D341Med (cell line): ENCODE data around the gene AKR7A2.
"Not testable (repeated sequence)": the region's sequence is repeated elsewhere in the genome, so short reads cannot be mapped to it uniquely, and the experiment has no call there.

ENCODE experiments used
- DNase-seq: peaks from one replicate; pipeline ENCODE4 v3.0.0; 2012; ENCODE audit warnings: low spot score

The AKR7A2 gene

DNA sequence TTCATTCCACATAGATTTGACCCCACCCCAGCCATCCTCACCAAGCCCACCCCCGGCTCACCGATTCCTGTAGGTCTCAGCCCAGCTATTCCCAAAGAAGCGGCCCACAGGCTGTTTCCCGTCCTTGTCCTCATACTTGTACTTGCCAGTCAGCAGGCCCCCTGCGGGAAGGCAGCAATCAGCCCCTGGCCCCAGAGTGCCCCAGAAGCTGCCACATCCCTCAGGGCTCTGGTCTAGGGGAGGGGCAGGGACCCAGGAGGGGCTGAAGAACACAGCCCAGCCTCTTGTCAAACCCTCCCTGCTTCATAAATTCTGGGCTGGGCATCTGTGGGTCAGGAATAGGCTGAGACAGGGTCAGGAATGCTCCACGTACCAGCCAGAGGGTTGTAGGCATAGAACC is 5.0 kb downstream of the AKR7A2 start:
- no peak for DNase-seq

DNA sequence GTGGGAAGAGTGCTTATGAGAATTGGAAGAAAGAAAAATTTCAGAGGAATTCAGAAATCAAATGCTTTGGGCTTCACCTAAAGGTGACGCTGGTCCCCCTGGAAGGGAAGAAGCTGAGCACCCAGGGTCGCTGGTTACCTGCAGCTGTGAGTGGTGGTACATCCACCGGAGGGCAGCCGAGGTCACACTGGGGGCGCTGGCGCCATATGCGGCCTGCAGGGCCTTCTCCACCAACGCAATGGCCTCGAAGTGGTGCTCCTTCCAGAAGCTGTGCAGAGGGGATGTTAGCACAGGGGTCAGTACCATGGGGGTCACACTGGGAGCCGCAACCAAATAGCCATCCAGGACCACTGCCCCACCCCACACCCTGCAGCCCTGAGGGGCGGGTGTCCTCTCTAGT is 6.1 kb downstream of the AKR7A2 start:
- DNase-seq = no peak

DNA sequence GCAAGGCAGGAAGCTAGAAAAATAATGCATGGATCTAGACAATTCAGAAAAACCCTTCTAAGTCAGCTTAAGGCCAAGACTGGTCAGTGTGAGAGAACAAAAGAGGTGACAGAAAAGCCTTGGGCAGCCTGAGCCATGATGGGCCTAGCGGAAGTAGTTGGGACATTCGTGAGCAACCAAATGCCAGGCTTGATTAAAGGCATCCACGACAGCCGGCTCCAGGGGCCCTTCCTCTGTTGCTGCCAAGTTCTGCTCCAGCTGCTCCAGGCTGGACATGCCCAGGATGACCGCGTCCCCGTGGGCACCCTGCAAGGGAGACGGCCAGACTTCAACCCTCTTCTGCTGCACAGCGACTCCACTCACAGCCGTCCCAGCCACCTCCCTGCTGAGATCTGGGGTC is 7.9 kb downstream of the AKR7A2 start:
- DNase-seq = not testable (repeated sequence)

DNA sequence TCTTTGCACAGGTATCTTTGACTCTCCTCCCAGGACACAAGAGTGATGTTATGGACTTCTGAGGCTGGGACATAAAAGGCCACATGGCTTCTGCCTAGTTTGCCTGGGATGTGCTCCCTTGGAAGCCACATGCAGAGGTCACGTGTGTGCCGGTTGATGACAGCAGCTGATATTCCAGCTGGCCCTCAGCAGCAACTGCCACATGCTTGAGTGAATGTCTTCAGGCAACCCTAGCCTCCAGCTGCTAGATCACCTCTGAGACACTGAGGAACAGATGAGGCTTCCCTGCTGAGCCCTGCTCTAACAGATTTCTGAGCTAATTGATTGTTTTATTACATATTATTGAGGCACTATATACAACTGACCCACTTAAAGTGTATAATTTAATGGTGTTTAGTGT is 11.7 kb downstream of the AKR7A2 start:
- DNase-seq = no peak

DNA sequence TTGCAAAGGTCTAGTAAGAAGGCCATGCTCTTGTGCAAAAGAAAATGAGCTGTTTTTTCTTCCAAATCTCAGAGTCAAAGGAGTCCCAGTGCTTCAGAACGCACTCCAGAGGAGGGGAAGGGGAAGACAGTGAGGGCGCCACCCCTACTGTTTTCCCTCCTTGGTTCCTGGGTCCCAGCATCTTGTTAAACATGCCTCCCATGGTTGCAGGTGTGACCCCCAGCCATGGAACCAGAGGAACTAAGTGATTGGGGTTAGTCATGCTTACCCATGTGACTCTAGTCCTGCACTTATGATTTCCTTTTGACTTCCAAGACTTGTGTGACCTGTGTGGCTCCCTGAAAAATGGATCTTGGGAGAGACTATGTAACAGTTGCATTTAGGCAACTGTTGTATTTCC is 17.3 kb downstream of the AKR7A2 start:
- DNase-seq = no peak

DNA sequence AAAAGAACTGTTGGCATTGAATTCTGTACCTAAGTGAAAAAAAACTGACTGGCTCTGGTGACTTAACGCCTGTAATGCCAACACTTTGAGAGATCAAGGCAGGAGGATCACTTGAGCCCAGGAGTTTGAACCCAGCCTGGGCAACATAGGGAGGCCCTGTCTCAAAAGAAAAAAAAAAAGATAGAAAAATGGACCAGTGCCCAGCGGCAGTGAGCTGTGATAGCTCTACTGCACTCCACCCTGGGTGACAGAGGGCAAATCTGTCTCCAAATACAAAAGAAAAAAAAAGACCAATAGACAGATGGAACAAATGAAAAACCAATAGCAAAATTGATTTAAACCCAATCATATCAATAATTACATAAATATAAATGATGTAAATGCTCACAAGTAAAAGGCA is 22.7 kb downstream of the AKR7A2 start:
- DNase-seq = no peak

DNA sequence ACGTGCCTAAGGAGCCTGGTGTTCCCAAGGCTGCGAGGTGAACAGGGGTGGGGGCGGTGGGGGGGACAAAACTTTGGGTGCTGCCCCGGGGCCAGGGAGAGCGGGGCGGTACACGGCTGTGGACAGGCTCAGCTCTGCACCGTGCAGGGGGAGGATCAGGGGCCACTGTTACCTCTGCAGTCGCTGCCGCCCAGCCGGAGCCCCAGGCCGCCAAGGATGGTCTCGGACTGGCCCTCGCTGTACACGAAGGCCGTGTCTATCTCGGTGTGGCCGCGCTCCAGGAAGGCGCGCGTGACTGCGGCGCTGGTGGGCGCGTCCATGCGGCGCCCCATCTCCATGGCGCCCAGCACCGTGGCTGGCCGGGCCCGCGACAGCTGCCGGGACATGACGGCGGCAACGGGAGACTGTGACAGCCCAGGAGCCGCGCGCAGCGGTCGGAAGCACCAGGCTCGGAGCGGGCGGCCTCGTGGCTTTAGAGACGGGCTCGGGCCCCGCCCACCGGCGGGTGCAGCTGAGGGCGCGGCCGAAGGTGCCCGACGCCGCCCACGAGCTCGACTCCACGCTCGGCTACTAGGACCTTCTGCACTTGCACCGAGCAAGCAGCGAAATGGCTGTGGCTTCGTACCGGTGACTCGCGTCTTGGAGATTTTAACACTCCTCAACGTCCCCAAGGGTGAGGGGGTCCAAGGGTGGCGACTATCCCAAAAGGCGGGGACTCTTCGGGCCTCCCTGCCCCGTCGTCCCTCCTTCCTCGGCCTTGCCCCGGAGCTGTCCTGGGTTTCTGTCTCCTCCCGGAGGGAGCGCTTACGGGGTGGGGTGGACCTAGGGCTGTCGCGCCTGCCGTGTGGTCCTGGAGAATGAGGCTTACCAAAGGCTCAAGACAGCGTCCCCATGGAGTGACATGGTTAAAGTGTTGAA is 23.4 kb downstream of the AKR7A2 start, which contains the start of gene AKR7A3:
Gene AKR7A3 (minus strand): TSS at position 447 of the 918 bp plus-strand sequence. CDS start 61 bp downstream, at position 386.
- DNase-seq = not testable (repeated sequence)

DNA sequence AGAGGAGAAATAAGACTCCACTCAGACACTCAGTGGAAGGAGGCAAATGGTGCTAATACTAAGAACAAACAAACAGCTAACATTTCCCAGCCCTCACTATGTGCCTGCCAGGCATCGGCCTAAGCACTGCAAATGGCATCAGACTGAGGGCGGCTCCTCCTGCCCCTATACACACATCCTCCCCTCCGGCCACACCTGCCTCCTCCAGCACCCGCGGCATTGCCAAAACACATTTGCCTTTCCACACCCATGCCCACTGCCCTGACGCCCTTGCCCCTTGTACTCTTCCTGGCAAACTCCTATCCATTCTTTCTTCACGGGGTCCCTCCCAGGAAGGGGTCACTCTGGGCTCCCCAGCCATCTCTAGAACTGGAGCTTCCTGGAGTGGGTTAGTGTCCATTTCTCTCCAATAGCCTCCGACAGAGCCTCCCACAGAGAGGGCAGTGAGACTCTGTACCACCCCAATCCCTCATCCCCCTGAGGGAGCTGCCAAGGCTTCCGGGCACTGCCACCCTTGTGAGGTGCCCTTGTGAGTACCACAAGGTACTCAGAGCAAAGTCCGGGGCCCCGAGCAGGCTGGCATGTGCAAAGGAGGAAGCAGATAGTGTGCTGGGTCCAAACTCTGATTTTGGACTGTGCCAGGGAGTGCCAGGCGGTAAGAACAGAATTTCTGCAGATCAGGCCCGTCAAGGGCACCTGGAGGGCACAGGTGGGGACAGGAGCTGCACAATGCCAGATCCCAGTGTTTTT is 24.3 kb downstream of the AKR7A2 start:
- no peak for DNase-seq

DNA sequence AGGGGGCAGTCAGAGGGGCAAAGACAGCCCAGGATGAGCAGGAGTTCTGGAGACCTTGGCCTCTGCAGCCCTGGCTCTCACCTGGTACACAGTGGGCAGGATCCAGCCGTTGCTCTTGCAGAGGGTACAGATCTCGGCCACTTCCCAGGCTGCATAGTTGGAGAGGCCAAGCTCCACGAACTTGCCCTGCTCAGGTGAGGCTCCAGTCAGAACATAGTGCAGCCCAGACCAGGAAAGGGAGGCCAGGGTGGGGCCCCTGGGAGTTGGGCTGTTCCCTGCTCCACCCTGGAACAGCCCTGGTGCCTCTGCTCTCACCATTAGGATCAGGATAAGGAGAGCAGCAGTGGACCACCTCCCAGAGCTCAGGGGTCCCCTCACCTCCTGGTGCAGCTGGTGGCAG is 26.1 kb downstream of the AKR7A2 start:
- not testable (repeated sequence) for DNase-seq

DNA sequence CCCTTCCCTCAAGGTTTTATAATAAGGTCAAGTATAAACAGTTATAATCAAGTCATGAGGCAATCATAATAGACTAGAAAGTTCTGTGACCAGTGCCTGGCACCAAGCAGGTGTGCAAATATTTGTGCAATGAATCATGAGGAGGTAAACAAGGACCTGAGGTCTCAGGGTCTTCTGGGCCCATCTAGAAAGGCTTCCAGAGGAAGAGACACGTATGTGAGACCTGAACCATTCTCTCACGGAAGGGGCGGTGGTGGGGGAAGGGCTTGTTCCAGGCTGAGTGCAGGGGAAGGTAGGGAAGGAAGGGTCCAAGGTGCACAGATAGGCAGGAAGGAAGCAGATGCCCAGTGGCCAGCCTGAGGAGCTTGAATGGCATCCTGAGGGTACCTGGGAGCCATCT is 26.6 kb downstream of the AKR7A2 start:
- DNase-seq = not testable (repeated sequence)

DNA sequence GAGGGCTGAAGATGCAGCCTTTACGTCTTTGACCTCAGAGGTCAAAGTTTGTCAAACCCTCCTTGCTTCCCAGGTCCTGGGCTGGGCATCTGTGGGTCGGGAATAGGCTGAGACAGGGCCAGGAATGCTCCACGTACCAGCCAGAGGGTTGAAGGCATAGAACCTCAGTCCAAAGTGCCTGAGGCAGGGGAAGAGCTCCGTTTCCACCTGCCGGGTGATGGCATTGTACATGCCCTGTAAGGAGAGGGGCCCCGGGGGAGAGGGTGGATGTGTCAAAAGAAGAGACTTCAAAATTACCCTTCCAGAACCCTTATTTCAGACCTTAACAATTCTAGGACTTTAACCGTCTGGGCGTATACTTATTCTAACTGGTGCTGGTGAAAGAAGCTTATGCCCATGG is 27.1 kb downstream of the AKR7A2 start:
- DNase-seq = no peak

DNA sequence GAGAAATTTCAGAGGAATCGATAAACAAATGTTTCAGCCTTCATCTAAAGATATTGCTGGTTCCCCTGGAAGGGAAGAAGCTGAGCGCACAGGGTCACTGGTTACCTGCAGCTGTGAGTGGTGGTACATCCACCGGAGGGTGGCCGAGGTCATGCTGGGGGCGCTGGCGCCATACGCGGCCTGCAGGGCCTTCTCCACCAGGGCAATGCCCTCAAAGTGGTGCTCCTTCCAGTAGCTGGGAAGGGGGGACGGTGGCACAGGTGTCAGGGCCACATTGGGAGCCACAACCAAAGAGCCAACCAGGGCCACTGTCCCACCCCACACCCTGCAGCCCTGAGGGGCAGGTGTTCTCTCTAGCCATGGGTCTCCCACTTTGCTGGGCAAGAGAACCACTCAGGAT is 28.1 kb downstream of the AKR7A2 start:
- DNase-seq = no peak

DNA sequence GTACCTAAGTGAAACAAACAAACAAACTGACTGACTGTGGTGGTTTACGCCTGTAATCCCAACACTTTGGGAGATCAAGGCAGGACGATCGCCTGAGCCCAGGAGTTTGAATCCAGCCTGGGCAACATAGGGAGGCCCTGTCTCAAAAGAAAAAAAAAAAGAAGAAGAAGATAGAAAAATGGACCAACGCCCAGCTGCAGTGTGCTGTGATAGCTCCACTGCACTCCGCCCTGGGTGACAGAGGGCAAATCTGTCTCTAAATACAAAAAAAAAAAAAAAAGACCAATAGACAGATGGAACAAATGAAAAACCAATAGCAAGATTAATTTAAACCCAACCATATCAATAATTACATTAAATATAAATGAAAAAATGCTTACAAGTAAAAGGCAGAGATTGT is 37.3 kb downstream of the AKR7A2 start:
- DNase-seq = no peak

DNA sequence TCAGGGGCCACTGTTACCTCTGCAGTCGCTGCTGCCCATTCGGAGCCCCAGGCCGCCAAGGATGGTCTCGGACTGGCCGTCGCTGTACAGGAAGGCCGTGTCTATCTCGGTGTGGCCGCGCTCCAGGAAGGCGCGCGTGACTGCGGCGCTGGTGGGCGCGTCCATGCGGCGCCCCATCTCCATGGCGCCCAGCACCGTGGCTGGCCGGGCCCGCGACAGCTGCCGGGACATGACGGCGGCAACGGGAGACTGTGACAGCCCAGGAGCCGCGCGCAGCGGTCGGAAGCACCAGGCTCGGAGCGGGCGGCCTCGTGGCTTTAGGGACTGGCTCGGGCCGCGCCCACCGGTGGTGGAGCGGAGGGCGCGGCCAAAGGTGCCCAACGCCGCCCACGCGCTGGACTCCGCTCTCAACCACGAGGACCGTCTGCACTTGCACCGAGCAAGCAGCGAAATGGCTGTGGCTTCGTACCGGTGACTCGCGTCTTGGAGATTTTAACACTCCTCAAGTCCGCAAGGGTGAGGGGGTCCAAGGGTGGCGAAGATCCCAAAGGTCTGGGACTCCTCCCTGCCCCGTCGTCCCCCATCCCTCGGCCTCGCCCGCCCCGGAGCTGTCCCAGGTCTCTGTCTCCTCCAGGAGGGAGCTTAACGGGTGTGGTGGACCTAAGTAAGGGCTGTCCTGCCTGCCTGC is 38.0 kb downstream of the AKR7A2 start:
- not testable (repeated sequence) for DNase-seq

DNA sequence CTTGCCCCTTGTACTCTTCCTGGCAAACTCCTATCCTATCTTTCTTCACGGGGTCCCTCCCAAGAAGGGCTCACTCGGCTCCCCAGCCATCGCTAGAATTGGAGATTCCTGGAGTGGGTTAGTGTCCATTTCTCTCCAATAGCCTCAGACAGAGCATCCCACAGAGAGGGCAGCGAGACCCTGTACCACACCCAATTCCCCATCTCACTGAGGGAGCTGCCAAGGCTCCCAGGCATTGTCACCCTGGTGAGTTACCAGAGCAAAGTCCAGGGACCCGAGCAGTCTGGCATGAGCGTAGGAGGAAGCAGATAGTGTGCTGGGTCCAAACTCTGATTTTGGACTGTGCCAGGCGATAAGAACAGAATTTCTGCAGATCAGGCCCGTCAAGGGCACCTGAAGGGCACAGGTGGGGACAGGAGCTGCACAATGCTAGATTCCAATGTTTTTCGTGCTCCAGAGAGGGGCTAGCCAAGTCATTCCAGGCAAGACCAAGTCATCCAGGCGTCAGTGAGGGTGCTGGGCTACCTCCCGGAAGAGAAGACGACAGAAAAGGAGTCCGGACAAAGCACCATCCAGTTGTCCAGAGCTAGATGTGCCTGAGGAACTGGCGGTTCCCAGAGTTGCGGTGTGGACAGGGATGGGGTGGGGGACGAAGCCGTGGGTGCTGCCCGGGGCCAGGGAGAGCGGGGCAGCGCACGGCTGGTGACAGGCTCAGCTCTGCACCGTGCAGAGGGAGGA is 38.7 kb downstream of the AKR7A2 start:
- DNase-seq = no peak

DNA sequence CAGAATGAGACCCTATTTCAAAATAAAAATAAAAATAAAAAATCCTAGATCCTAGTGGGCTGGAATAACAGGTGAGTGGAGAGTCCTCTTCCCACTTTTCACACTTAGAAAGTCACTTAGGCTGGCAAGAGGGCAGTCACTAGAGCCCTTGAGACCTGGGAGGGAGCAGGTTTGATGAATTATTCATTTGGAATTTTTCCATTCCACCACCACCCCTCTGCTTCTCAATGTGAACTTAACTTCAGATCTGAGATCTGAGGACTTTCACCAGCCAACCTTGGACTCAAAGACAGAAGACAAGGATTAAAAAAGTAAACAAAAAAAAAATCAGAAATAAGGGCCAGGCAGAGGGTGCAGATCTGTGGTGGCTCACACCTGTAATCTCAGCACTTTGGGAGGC is 39.9 kb downstream of the AKR7A2 start:
- DNase-seq = no peak

DNA sequence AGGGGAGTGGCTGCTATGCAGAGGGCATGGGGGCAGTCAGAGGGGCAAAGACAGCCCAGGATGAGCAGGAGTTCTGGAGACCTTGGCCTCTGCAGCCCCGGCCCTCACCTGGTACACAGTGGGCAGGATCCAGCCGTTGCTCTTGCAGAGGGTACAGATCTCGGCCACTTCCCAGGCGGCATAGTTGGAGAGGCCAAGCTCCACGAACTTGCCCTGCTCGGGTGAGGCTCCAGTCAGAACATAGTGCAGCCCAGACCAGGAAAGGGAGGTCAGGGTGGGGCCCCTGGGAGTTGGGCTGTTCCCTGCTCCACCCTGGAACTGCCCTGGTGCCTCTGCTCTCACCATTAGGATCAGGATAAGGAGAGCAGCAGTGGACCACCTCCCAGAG is 41.6 kb downstream of the AKR7A2 start:
- not testable (repeated sequence) for DNase-seq

DNA sequence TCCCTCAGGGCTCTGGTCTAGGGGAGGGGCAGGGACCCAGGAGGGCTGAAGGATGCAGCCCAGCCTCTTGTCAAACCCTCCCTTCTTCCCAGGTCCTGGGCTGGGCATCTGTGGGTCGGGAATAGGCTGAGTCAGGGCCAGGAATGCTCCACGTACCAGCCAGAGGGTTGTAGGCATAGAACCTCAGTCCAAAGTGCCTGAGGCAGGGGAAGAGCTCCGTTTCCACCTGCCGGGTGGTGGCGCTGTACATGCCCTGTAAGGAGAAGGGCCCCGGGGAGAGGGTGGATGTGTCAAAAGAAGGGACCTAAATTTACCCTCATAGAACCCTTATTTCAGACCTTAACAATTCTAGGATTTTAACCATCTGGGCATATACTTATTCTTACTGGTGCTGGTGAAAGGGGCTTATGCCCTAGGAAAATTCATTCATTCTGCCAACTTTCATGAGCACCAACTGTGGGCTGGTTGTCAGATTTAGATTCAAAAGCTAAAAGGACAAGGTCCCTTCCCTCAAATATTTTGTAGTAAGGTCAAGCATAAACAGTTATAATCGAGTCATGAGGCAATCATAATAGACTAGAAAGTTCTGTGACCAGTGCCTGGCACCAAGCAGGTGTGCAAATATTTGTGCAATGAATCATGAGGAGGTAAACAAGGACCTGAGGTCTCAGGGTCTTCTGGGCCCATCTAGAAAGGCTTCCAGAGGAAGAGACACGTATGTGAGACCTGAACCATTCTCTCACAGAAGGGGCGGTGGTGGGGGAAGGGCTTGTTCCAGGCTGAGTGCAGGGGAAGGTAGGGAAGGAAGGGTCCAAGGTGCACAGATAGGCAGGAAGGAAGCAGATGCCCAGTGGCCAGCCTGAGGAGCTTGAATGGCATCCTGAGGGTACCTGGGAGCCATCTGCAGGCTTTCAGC is 42.3 kb downstream of the AKR7A2 start:
- not testable (repeated sequence) for DNase-seq

DNA sequence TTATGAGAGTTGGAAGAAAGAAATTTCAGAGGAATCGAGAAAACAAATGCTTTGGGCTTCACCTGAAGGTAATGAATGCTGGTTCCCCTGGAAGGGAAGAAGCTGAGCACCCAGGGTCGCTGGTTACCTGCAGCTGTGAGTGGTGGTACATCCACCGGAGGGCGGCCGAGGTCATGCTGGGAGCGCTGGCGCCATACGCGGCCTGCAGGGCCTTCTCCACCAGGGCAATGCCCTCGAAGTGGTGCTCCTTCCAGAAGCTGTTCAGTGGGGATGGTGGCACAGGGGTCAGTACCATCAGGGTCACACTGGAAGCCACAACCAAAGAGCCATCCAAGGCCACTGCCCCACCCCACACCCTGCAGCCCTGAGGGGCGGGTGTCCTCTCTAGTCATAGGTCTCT is 43.5 kb downstream of the AKR7A2 start:
- DNase-seq = no peak

DNA sequence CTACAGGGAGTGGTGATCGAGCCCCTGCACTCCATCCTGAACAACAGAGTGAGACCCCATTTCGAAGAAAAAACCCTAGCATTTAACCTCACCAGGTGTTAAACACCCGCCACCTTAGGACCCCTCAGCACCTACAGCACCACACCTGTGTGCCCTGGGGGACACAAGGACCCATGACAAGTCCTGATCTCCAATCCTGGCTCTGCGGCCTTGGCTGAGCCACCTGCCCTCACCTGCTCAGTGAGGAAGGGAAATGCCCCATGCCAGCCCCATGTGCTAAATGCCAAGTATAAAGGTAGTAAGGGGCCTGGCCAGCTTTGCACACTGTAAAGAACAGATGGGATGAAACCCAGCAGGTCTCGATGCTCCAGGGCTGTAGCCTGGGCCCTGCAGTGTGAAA is 49.2 kb downstream of the AKR7A2 start:
- DNase-seq = no peak

DNA sequence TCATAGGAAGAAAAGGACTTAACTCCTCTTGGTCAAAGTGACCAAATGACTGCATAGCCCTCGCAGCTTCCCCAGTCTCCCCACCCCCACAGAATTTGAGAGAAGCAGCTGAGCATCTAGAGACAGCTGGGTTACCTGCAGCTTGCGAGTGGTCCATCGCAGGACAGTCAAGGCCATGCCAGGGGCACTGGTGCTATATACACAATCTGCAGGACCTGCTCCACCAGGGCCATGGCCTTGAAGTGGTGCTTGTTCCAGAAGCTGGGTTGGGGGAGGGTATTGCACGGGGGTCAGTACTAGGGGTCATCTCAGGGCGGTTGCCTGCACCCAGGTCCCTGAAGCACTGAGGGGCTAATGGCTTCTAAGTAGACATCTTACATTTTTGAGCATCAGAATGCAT is 49.9 kb downstream of the AKR7A2 start:
- DNase-seq = no peak
